ENCODE data around the gene SLC6A1. TPM values are rescaled to one million over a fixed set of nuclear protein-coding genes. Genes with fewer than 3 reads are reported as not detected.

The SLC6A1 gene
- total RNA-seq, 1 experiment from 2014 or later: not detected

DNA sequence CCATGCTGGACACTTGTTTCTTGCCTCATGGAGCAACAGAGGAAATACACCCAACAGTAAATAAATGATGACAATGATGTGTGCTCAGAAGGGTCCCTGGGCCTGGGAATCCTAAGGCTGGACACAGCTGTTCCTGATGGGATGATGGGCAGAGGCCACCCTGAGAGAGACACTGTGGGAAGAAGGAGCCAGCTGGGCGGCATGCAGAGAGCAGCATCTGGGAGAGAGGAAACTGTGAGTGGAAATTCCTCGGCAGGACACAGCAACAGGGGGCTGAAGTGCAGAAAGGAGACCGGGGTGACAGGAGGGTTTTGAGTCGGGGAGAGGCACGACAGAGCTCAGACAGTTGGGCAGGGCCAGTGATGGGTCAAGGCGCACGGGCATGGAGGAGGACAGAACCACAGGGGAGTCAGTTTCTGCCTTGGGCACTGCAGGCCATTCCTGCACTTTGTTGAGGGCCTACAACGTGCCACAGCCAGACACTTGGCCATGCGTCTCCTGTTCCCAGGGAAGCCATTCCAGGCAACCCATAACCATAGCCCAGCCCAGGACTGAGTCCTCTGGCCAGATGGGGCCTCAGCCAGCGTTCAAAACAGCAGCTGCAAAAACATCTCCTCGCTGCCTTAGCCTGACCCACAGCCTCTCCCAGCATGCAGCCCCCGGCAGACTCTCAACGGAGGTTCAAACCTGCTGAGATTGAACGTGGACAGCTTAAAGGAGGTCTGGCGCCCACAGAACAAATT, 36.7 kb upstream of the SLC6A1 start:
- no peak for DNase-seq
- no peak overlapping the region for H3K18ac ChIP-seq (ENCODE audit: insufficient read length, low read depth, low read length)
- no peak overlapping the region for H2AK5ac ChIP-seq (ENCODE audit: insufficient read length, low read length)
- no peak overlapping the region for H3K23ac ChIP-seq (ENCODE audit: insufficient read length, low read depth, low read length)
- no peaks in the 10 kb centered on the region for H3K27me3 ChIP-seq (ENCODE audit: insufficient read depth, low read length)
- Mint-ChIP-seq H3K27me3 (ENCODE audit: low read depth) (peaks cover 15% of the 10 kb centered on the region), H3K36me3 (ENCODE audit: insufficient read depth in 1 of 3, low read depth in 3 of 3) (no peaks in the 10 kb centered on the region), H3K9me3 (no peaks in the 10 kb centered on the region), H3K4me1 (peaks cover 0 to 15% of the 10 kb centered on the region in 2 experiments; a peak in 2 of 4 replicates), H3K4me3 (no peak overlapping the region), H3K27ac (no peak overlapping the region; a peak in 1 of 7 replicates)
- no peak overlapping the region for H2BK15ac ChIP-seq (ENCODE audit: low read depth, low read length)
- no peaks in the 10 kb centered on the region for H4K20me1 ChIP-seq (ENCODE audit: control insufficient read depth, insufficient read depth, insufficient read length)
- no peaks in the 10 kb centered on the region for H3K79me1 ChIP-seq (ENCODE audit: insufficient read depth, low read depth, low read length, poor library complexity, severe bottlenecking)
- no peaks in the 10 kb centered on the region for H3K4me1 ChIP-seq (ENCODE audit: insufficient read depth, low read length)
- no peak overlapping the region for H3K27ac ChIP-seq (ENCODE audit: insufficient read length, low read depth, low read length)
- no peak overlapping the region for H4K5ac ChIP-seq (ENCODE audit: insufficient read length, low read depth, low read length)
- no peaks in the 10 kb centered on the region for H3K79me2 ChIP-seq (ENCODE audit: insufficient read depth, low read length)
- H2AFZ ChIP-seq (ENCODE audit: low read length): no peak overlapping the region
- no peak overlapping the region for H3K56ac ChIP-seq (ENCODE audit: insufficient read length, low read depth, low read length)
- TF ChIP-seq, protein P1, sequence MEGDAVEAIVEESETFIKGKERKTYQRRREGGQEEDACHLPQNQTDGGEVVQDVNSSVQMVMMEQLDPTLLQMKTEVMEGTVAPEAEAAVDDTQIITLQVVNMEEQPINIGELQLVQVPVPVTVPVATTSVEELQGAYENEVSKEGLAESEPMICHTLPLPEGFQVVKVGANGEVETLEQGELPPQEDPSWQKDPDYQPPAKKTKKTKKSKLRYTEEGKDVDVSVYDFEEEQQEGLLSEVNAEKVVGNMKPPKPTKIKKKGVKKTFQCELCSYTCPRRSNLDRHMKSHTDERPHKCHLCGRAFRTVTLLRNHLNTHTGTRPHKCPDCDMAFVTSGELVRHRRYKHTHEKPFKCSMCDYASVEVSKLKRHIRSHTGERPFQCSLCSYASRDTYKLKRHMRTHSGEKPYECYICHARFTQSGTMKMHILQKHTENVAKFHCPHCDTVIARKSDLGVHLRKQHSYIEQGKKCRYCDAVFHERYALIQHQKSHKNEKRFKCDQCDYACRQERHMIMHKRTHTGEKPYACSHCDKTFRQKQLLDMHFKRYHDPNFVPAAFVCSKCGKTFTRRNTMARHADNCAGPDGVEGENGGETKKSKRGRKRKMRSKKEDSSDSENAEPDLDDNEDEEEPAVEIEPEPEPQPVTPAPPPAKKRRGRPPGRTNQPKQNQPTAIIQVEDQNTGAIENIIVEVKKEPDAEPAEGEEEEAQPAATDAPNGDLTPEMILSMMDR (conservative IDR thresholded peaks at IDR 0.05): no peak
- H4K8ac ChIP-seq (replicated peaks; ENCODE audit: insufficient read length, low read depth, low read length): no peak overlapping the region
- no peaks in the 10 kb centered on the region for H3K9me3 ChIP-seq (ENCODE audit: control insufficient read depth, low read depth, low read length)
- H2BK5ac ChIP-seq (ENCODE audit: insufficient read length, low read length): no peak overlapping the region
- H3K23me2 ChIP-seq (ENCODE audit: insufficient read length, low read depth, low read length, poor library complexity, severe bottlenecking): no peaks in the 10 kb centered on the region
- no peak overlapping the region for H3K9ac ChIP-seq (ENCODE audit: extremely low read depth, insufficient read length, low read length)
- H2BK12ac ChIP-seq (ENCODE audit: insufficient read length, low read depth, low read length): no peak overlapping the region
- H2BK20ac ChIP-seq (ENCODE audit: low read depth, low read length, poor library complexity, severe bottlenecking): no peak overlapping the region
- H4K91ac ChIP-seq (ENCODE audit: insufficient read length, low read depth, low read length): no peak overlapping the region
- H2BK120ac ChIP-seq (ENCODE audit: low read depth, low read length, poor library complexity, severe bottlenecking): no peak overlapping the region
- H3K4me2 ChIP-seq (ENCODE audit: insufficient read depth, insufficient read length, low read length): no peak overlapping the region
- no CpG with 5 or more reads among the region's 15 CpGs for WGBS (ENCODE audit: extremely low coverage, insufficient read length, low lambda C conversion rate)
- no peak overlapping the region for H3K4ac ChIP-seq (ENCODE audit: low read depth, low read length)
- H3T11ph ChIP-seq (ENCODE audit: low read length): no peak overlapping the region
- H3K14ac ChIP-seq (ENCODE audit: insufficient read depth, low read length): no peak overlapping the region
